ENCODE measurements around the gene DEDD2. TPM values are rescaled to one million over a fixed set of nuclear protein-coding genes. Genes with fewer than 3 reads are reported as not detected.

Gene DEDD2
- polyA plus RNA-seq, 1 donor from 2014 or later = 69.9 TPM

DNA sequence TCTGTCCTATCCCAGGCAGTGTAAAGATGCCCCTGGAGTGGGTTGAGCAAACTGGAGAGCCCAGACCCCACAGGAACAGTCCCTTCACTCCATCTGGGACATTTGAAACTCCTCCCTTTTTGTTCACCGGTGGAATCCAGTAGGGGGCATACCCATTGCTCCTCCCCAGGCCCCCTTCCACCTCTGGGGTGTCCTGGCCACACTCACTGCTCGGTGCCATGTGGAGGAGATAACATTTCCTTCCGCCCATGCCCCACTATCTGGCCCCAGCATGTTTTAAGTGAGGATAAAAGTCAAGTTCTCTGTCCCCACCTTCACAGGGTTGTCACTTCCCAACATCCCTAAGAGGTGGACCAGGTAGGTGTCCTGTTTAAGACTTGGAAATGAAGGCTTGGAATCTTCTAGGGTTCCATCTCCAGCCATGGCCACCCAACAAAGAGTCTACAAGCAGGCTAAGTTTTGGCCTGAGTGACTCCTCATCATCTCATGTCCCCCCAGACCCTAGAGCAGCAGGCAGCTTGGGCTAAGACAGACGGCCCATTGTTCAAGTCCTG, 11.9 kb upstream of the DEDD2 start:
- no peaks in the 10 kb centered on the region for H3K79me2 ChIP-seq (replicated peaks; ENCODE audit: insufficient read depth, low read length)
- no peaks in the 10 kb centered on the region for H4K20me1 ChIP-seq (ENCODE audit: insufficient read depth)
- H3K4me3 ChIP-seq (ENCODE audit: low read length) = no peak overlapping the region
- no peaks in the 10 kb centered on the region for H3K27me3 ChIP-seq (ENCODE audit: insufficient read depth, low read depth, low read length)
- no peak overlapping the region for H3K27ac ChIP-seq (ENCODE audit: low read length)
- H3K36me3 ChIP-seq (ENCODE audit: insufficient read depth, low read length) = no peaks in the 10 kb centered on the region
- no peak overlapping the region for H2AFZ ChIP-seq (ENCODE audit: low read depth, low read length)
- TF ChIP-seq TAF1 (IDR thresholded peaks at IDR 0.05; ENCODE audit: low read depth) (no peak), EP300 (conservative IDR thresholded peaks at IDR 0.05; ENCODE audit: poor library complexity, severe bottlenecking) (no peak), MXI1 (conservative IDR thresholded peaks at IDR 0.05; ENCODE audit: poor library complexity, severe bottlenecking) (no peak), RAD21 (conservative IDR thresholded peaks at IDR 0.05) (no peak), SMC3 (conservative IDR thresholded peaks at IDR 0.05; ENCODE audit: poor library complexity) (no peak), POLR2AphosphoS5 (IDR thresholded peaks at IDR 0.05) (no peak), EZH2 (IDR thresholded peaks at IDR 0.05; ENCODE audit: borderline replicate concordance, insufficient read depth, low read length, poor library complexity, severe bottlenecking) (no peak)
- TF ChIP-seq, protein P1, sequence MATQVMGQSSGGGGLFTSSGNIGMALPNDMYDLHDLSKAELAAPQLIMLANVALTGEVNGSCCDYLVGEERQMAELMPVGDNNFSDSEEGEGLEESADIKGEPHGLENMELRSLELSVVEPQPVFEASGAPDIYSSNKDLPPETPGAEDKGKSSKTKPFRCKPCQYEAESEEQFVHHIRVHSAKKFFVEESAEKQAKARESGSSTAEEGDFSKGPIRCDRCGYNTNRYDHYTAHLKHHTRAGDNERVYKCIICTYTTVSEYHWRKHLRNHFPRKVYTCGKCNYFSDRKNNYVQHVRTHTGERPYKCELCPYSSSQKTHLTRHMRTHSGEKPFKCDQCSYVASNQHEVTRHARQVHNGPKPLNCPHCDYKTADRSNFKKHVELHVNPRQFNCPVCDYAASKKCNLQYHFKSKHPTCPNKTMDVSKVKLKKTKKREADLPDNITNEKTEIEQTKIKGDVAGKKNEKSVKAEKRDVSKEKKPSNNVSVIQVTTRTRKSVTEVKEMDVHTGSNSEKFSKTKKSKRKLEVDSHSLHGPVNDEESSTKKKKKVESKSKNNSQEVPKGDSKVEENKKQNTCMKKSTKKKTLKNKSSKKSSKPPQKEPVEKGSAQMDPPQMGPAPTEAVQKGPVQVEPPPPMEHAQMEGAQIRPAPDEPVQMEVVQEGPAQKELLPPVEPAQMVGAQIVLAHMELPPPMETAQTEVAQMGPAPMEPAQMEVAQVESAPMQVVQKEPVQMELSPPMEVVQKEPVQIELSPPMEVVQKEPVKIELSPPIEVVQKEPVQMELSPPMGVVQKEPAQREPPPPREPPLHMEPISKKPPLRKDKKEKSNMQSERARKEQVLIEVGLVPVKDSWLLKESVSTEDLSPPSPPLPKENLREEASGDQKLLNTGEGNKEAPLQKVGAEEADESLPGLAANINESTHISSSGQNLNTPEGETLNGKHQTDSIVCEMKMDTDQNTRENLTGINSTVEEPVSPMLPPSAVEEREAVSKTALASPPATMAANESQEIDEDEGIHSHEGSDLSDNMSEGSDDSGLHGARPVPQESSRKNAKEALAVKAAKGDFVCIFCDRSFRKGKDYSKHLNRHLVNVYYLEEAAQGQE (IDR thresholded peaks at IDR 0.05; ENCODE audit: borderline replicate concordance) = no peak
- TF ChIP-seq, protein P2, sequence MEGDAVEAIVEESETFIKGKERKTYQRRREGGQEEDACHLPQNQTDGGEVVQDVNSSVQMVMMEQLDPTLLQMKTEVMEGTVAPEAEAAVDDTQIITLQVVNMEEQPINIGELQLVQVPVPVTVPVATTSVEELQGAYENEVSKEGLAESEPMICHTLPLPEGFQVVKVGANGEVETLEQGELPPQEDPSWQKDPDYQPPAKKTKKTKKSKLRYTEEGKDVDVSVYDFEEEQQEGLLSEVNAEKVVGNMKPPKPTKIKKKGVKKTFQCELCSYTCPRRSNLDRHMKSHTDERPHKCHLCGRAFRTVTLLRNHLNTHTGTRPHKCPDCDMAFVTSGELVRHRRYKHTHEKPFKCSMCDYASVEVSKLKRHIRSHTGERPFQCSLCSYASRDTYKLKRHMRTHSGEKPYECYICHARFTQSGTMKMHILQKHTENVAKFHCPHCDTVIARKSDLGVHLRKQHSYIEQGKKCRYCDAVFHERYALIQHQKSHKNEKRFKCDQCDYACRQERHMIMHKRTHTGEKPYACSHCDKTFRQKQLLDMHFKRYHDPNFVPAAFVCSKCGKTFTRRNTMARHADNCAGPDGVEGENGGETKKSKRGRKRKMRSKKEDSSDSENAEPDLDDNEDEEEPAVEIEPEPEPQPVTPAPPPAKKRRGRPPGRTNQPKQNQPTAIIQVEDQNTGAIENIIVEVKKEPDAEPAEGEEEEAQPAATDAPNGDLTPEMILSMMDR (IDR thresholded peaks at IDR 0.05; ENCODE audit: poor library complexity, severe bottlenecking) = no peak
- H3K9me3 ChIP-seq (ENCODE audit: low read length) = no peaks in the 10 kb centered on the region
- H3K4me2 ChIP-seq (ENCODE audit: low read length) = no peak overlapping the region
- no peaks in the 10 kb centered on the region for H3F3A ChIP-seq (ENCODE audit: insufficient read depth, low read length, poor library complexity, severe bottlenecking)
- H3K9ac ChIP-seq (ENCODE audit: low read length) = no peak overlapping the region
- H3K9me2 ChIP-seq (ENCODE audit: insufficient read depth, low read length) = no peaks in the 10 kb centered on the region

DNA sequence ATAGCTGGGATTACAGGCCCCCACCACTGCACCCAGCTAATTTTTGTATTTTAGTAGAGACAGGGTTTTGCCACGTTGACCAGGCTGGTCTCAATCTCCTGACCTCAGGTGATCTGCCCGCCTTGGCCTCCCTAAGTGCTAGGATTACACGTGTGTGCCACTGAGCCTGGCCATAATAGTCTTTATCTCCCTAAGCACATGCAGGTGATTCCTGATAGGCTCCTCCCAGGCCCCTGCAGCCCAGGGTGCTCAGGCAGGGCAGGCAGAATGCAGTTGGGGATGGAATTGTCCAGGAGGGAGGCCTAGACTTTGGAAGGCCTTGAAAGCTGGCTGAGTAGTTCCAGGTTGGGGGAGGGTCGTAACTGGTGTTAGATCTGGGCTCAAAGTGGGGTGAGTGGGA, 11.2 kb upstream of the DEDD2 start:
- H3K36me3 ChIP-seq (ENCODE audit: insufficient read depth, low read length) = no peaks in the 10 kb centered on the region
- no peak overlapping the region for H2AFZ ChIP-seq (ENCODE audit: low read depth, low read length)

More for the DNA sequence above, 11.2 kb upstream of the DEDD2 start:
- Histone ChIP-seq H3K9me2 (ENCODE audit: insufficient read depth, low read length) (no peaks in the 10 kb centered on the region), H3K4me3 (ENCODE audit: low read length) (no peak overlapping the region), H3K9ac (ENCODE audit: low read length) (no peak overlapping the region), H3K27ac (ENCODE audit: low read length) (no peak overlapping the region), H3K79me2 (replicated peaks; ENCODE audit: insufficient read depth, low read length) (no peaks in the 10 kb centered on the region), H3F3A (ENCODE audit: insufficient read depth, low read length, poor library complexity, severe bottlenecking) (no peaks in the 10 kb centered on the region), H3K4me2 (ENCODE audit: low read length) (no peak overlapping the region), H3K9me3 (ENCODE audit: low read length) (no peaks in the 10 kb centered on the region), H3K27me3 (ENCODE audit: insufficient read depth, low read depth, low read length) (no peaks in the 10 kb centered on the region), H4K20me1 (ENCODE audit: insufficient read depth) (no peaks in the 10 kb centered on the region)
- TF ChIP-seq EZH2 (IDR thresholded peaks at IDR 0.05; ENCODE audit: borderline replicate concordance, insufficient read depth, low read length, poor library complexity, severe bottlenecking) (no peak), RAD21 (conservative IDR thresholded peaks at IDR 0.05) (no peak), EP300 (conservative IDR thresholded peaks at IDR 0.05; ENCODE audit: poor library complexity, severe bottlenecking) (no peak), POLR2AphosphoS5 (IDR thresholded peaks at IDR 0.05) (no peak)
